K562 (cell line): ENCODE measurements around the gene CARD10. TPM values are rescaled to one million over a fixed set of nuclear protein-coding genes. Genes with fewer than 3 reads are reported as not detected.

ENCODE experiments used
- ARID3B ChIP-seq: fragments of 250-450 bp; sonication (Bioruptor Pico); IDR thresholded peaks from 2 replicates; pipeline ENCODE4 v1.4.0; 2020; ENCODE audit warnings: borderline replicate concordance
- CEBPB ChIP-seq: fragments of 450-650 bp; IDR thresholded peaks from 2 replicates; pipeline ENCODE4 v1.6.1; 2016; ENCODE audit warnings: missing genetic modification characterization, missing compliant biosample characterization
- CREB1 ChIP-seq, 2 experiments: sonication (generic) in 1 of 2; formaldehyde crosslinking in 1 of 2; IDR thresholded peaks; 2 replicates each; pipeline versions ENCODE4 v1.6.1 to v1.8.0; 2012 to 2022; ENCODE audit warnings: inconsistent platforms in 1 of 2, mild to moderate bottlenecking in 1 of 2, missing genetic modification reagents in 1 of 2, moderate library complexity in 1 of 2
- CREBBP ChIP-seq: IDR thresholded peaks from one replicate; pipeline ENCODE4 v1.6.1; 2012; ENCODE audit warnings: low read depth, mild to moderate bottlenecking, control low read depth, inconsistent platforms, low read length
- DNMT1 ChIP-seq: fragments of 450-650 bp; IDR thresholded peaks from 2 replicates; pipeline ENCODE4 v1.6.1; 2016; ENCODE audit warnings: antibody characterized with exemption, mild to moderate bottlenecking
- DPF2 ChIP-seq: fragments of 450-650 bp; IDR thresholded peaks from 2 replicates; pipeline ENCODE4 v1.6.1; 2016
- FOS ChIP-seq: IDR thresholded peaks from 3 replicates; pipeline ENCODE4 v1.6.1; 2011; ENCODE audit not compliant: insufficient read length; ENCODE audit errors: extremely low read depth
- HMG20A ChIP-seq: fragments of 450-650 bp; formaldehyde crosslinking; conservative IDR thresholded peaks from 2 replicates; pipeline ENCODE4 v1.4.0; 2020; ENCODE audit warnings: mild to moderate bottlenecking, mixed read lengths
- KDM5B ChIP-seq: fragments of 200-600 bp; sonication (generic); IDR thresholded peaks from 2 replicates; pipeline ENCODE4 v1.6.1; 2012; ENCODE audit warnings: low read depth, mild to moderate bottlenecking, moderate library complexity, low read length, control low read depth, inconsistent platforms; ENCODE audit not compliant: insufficient replicate concordance
- KLF1 ChIP-seq: fragments of 450-650 bp; IDR thresholded peaks from 2 replicates; pipeline ENCODE4 v1.6.1; 2016; ENCODE audit warnings: missing genetic modification characterization, missing compliant biosample characterization
- NFYB ChIP-seq: IDR thresholded peaks from 2 replicates; pipeline ENCODE4 v1.6.1; 2011; ENCODE audit warnings: mild to moderate bottlenecking, moderate library complexity; ENCODE audit not compliant: insufficient read length; ENCODE audit errors: extremely low read depth
- NKRF ChIP-seq: fragments of 450-650 bp; IDR thresholded peaks from 2 replicates; pipeline ENCODE4 v1.6.1; 2016; ENCODE audit warnings: borderline replicate concordance
- PURB ChIP-seq: sonication (generic); formaldehyde crosslinking; IDR thresholded peaks from 2 replicates; pipeline ENCODE4 v1.9.0; 2021; ENCODE audit warnings: low read depth, mild to moderate bottlenecking, missing genetic modification reagents
- RBM14 ChIP-seq: fragments of 200-400 bp; formaldehyde crosslinking; IDR thresholded peaks from 2 replicates; pipeline ENCODE4 v1.6.1; 2018; ENCODE audit warnings: low read depth, mild to moderate bottlenecking, low read length, moderate library complexity, borderline replicate concordance; ENCODE audit not compliant: insufficient read depth
- RBM25 ChIP-seq: fragments of 200-400 bp; formaldehyde crosslinking; IDR thresholded peaks from 2 replicates; pipeline ENCODE4 v1.6.1; 2018; ENCODE audit warnings: low read length, low read depth, moderate library complexity; ENCODE audit not compliant: severe bottlenecking
- SMAD4 ChIP-seq: fragments of 250-450 bp; sonication (Bioruptor Pico); conservative IDR thresholded peaks from 2 replicates; pipeline ENCODE4 v1.8.0; 2021; ENCODE audit warnings: inconsistent platforms, mild to moderate bottlenecking, moderate library complexity
- SMARCC2 ChIP-seq: fragments of 450-650 bp; IDR thresholded peaks from 2 replicates; pipeline ENCODE4 v1.6.1; 2017; ENCODE audit warnings: antibody characterized with exemption, moderate library complexity, mild to moderate bottlenecking, low read depth
- TCFL5 ChIP-seq: fragments of 250-450 bp; sonication (Bioruptor Pico); conservative IDR thresholded peaks from 2 replicates; pipeline ENCODE4 v1.6.1; 2021; ENCODE audit warnings: mild to moderate bottlenecking, moderate library complexity, matching md5 sums
- TFAM ChIP-seq: fragments of 250-450 bp; sonication (Bioruptor Pico); conservative IDR thresholded peaks from 2 replicates; pipeline ENCODE4 v1.5.0; 2021; ENCODE audit warnings: mild to moderate bottlenecking, moderate library complexity
- THRAP3 ChIP-seq: fragments of 450-650 bp; IDR thresholded peaks from 2 replicates; pipeline ENCODE4 v1.6.1; 2016; ENCODE audit warnings: mild to moderate bottlenecking, inconsistent platforms, borderline replicate concordance
- YBX1 ChIP-seq: fragments of 450-650 bp; IDR thresholded peaks from 2 replicates; pipeline ENCODE4 v1.7.1; 2016; ENCODE audit warnings: mild to moderate bottlenecking
- ZC3H4 ChIP-seq: sonication (generic); formaldehyde crosslinking; IDR thresholded peaks from 2 replicates; pipeline ENCODE4 v1.9.0; 2021; ENCODE audit warnings: missing genetic modification reagents, borderline replicate concordance
- ZFX ChIP-seq: sonication (generic); formaldehyde crosslinking; IDR thresholded peaks from 2 replicates; pipeline ENCODE4 v1.8.0; 2022; ENCODE audit warnings: mild to moderate bottlenecking, missing genetic modification reagents, moderate library complexity
- ZNF79 ChIP-seq: fragments of 250-450 bp; sonication (Bioruptor Pico); IDR thresholded peaks from 2 replicates; pipeline ENCODE4 v1.4.0; 2020; ENCODE audit warnings: low read depth, mild to moderate bottlenecking, moderate library complexity
- polyA plus RNA-seq, 8 experiments: library from polyadenylated mRNA; depleted of rRNA in 4 of 8; stranded (reverse) in 5 of 8; unstranded in 3 of 8; fragments of >200 nt; fragmentation: Nextera tagmentation in 2 of 8; fragmentation: Illumina TruSeq in 1 of 8; extraction: Ambion mirVana in 2 of 8; extraction: Trizol in 1 of 8; gene quantifications; 2 replicates each; pipeline versions ENCODE4 v1.2.1 to v1.2.3, GENCODE V29; 2011 to 2014; ENCODE audit warnings: inconsistent platforms in 1 of 8, missing spikeins in 1 of 8
- total RNA-seq, 7 experiments: library from RNA; depleted of rRNA in 6 of 7; stranded (reverse); fragments of >200 nt in 6 of 7; fragmentation: Illumina TruSeq in 2 of 7; extraction: Trizol in 2 of 7; gene quantifications; 2 replicates each; pipeline versions ENCODE4 v1.2.1 to v1.2.3, GENCODE V29; 2011 to 2021; ENCODE audit warnings: low replicate concordance in 1 of 7
- TF ChIP-seq, protein P1 (sequence below), 2 experiments: IDR thresholded peaks; 2 replicates each; pipeline ENCODE4 v1.6.1; 2011; ENCODE audit warnings: borderline replicate concordance in 1 of 2, control low read depth in 1 of 2, low read depth in 1 of 2, low read length in 1 of 2, mild to moderate bottlenecking in 1 of 2, mixed read lengths in 1 of 2, moderate library complexity in 1 of 2; ENCODE audit not compliant: insufficient read depth in 1 of 2, insufficient read length in 1 of 2, poor library complexity in 1 of 2, severe bottlenecking in 1 of 2; ENCODE audit errors: extremely low read depth in 1 of 2

The CARD10 gene
- total and polyA plus RNA-seq, 9 of the 15 experiments (the other 6 are each of a cell fraction or from before 2014, with no cell fraction given), result 0.13 to 5.8 (median 1.6) TPM

DNA sequence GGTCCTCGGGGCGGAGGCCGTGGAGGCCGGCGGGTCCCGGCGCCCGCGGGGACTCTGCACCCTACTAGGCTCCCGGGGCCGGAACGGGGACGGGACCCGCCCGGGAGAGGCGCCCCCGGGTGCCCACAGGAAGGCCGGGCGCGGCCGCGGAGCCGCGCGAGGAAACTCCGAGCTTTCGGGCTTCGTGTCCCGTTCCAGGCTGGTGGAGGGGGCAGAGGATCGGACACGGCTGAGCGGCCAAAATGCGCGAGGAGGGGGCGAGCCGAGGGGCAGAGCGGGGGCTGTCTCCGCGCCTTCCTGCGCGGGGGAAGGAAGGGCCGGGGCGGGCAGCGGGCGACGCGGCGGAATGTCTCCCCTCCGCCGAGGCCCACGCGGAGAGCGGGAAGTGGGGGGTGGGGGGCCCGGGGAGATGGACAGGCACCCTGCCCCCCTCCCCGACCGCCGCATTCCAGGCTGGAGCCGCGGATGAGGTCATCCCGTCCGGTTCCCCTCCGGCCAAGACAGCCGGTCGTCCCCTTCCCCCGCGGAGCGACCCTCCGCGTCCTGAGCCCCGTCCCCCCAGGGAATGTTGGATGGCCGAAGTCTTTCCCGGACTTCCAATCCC is 41.5 kb upstream of the CARD10 start (continued):
- TF ChIP-seq, protein P1, sequence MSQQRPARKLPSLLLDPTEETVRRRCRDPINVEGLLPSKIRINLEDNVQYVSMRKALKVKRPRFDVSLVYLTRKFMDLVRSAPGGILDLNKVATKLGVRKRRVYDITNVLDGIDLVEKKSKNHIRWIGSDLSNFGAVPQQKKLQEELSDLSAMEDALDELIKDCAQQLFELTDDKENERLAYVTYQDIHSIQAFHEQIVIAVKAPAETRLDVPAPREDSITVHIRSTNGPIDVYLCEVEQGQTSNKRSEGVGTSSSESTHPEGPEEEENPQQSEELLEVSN (IDR thresholded peaks at IDR 0.05; ENCODE audit: borderline replicate concordance in 1 of 2, extremely low read depth in 1 of 2, insufficient read depth in 1 of 2, insufficient read length in 1 of 2, low read depth in 1 of 2, low read length in 1 of 2, poor library complexity in 1 of 2, severe bottlenecking in 1 of 2), result peak in 1 of 2 experiments; percentile 55
- TF ChIP-seq HMG20A (CRISPR knock-in tag) (no peak), THRAP3 (no peak), NKRF (no peak), NFYB (no peak), ARID3B (no peak), PURB (CRISPR knock-in tag) (no peak), FOS (no peak), KLF1 (tag) (no peak), CREBBP (no peak), ZFX (CRISPR knock-in tag) (no peak; the same call in 1 of the 2 replicates), YBX1 (no peak), KDM5B (no peak), RBM25 (no peak), CEBPB (tag) (no peak), RBM14 (no peak), DNMT1 (no peak), DPF2 (no peak), TCFL5 (CRISPR knock-in tag) (no peak), TFAM (CRISPR knock-in tag) (no peak), ZC3H4 (no peak), SMARCC2 (no peak), SMAD4 (CRISPR knock-in tag) (no peak), CREB1 (IDR thresholded peaks at IDR 0.05) (no peak), CREB1 (CRISPR knock-in tag; IDR thresholded peaks at IDR 0.05) (no peak), ZNF79 (CRISPR knock-in tag) (no peak)
